ENCODE results near the gene FGF14.

DNA sequence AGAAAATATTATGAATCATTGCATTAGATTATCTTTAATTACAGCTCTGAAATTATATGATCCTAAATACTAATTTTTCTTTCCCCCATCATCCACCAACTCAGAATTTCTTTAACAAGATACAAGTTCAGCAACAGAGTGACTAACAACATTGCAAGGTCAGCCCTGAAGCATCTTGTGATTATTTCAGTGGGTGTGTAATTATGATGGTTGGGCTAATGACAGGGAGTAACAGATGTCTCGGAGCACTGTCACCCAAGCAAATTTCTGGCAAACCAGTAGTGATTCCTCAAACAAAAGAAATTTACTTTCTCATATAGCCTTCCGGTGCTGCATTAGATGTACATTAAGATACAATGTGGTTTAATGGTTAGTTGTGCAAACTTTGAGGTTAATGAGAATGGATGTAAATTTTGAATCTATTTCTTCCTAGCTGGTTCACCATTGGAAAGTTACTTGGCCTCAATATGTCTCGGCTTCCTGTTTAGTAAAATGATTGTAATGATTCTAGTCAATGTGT, 710.4 kb downstream of the FGF14 start:
- TF ChIP-seq POLR2AphosphoS5 (IDR thresholded peaks at IDR 0.05) (no peak), POLR2A (IDR thresholded peaks at IDR 0.05) (no peak), EP300 (IDR thresholded peaks at IDR 0.05; ENCODE audit: low read depth) (no peak)
- TF ChIP-seq, protein P1, sequence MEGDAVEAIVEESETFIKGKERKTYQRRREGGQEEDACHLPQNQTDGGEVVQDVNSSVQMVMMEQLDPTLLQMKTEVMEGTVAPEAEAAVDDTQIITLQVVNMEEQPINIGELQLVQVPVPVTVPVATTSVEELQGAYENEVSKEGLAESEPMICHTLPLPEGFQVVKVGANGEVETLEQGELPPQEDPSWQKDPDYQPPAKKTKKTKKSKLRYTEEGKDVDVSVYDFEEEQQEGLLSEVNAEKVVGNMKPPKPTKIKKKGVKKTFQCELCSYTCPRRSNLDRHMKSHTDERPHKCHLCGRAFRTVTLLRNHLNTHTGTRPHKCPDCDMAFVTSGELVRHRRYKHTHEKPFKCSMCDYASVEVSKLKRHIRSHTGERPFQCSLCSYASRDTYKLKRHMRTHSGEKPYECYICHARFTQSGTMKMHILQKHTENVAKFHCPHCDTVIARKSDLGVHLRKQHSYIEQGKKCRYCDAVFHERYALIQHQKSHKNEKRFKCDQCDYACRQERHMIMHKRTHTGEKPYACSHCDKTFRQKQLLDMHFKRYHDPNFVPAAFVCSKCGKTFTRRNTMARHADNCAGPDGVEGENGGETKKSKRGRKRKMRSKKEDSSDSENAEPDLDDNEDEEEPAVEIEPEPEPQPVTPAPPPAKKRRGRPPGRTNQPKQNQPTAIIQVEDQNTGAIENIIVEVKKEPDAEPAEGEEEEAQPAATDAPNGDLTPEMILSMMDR (IDR thresholded peaks at IDR 0.05) = no peak
